Nephron (organoid): ENCODE data around the gene PTPRM.

Experiments used
- H3K27ac Mint-ChIP-seq, 3 experiments: 2 replicates each; pipeline ENCODE4 v1.8.0; 2020; ENCODE audit warnings: mixed read lengths in 3 of 3, mild to moderate bottlenecking in 2 of 3, moderate library complexity in 1 of 3
- H3K27me3 Mint-ChIP-seq: 2 replicates; pipeline ENCODE4 v1.8.0; 2021; ENCODE audit warnings: low read depth, mild to moderate bottlenecking, moderate library complexity, mixed read lengths
- H3K36me3 Mint-ChIP-seq: 2 replicates; pipeline ENCODE4 v1.8.0; 2020; ENCODE audit warnings: low read depth, mixed read lengths
- H3K4me1 Mint-ChIP-seq: 2 replicates; pipeline ENCODE4 v1.8.0; 2020; ENCODE audit warnings: mixed read lengths
- H3K4me3 Mint-ChIP-seq, 3 experiments: 2 replicates each; pipeline ENCODE4 v1.8.0; 2020; ENCODE audit warnings: mild to moderate bottlenecking in 3 of 3, mixed read lengths in 3 of 3, moderate library complexity in 2 of 3
- H3K9me3 Mint-ChIP-seq: 2 replicates; pipeline ENCODE4 v1.8.0; 2020; ENCODE audit warnings: mixed read lengths
- CTCF ChIP-seq, 3 experiments: fragments of 200-600 bp; sonication (generic); IDR thresholded peaks; one replicate each; pipeline ENCODE4 v1.5.0; 2021; ENCODE audit warnings: antibody characterized with exemption in 3 of 3; ENCODE audit not compliant: unreplicated experiment in 3 of 3

The PTPRM gene

GRCh38 chr18:7597500-7597899 is 30.4 kb downstream of the PTPRM start:
- H3K36me3 Mint-ChIP-seq: peaks cover 4% of the 10 kb centered on the region
- peaks cover 4% of the 10 kb centered on the region for H3K9me3 Mint-ChIP-seq
- no peak overlapping the region for H3K27ac Mint-ChIP-seq
- no peak overlapping the region for H3K4me3 Mint-ChIP-seq
- H3K27me3 Mint-ChIP-seq: no peaks in the 10 kb centered on the region
- no peak for TF ChIP-seq CTCF (IDR thresholded peaks at IDR 0.05; ENCODE audit: unreplicated experiment in 3 of 3)
- H3K4me1 Mint-ChIP-seq: no peaks in the 10 kb centered on the region

DNA sequence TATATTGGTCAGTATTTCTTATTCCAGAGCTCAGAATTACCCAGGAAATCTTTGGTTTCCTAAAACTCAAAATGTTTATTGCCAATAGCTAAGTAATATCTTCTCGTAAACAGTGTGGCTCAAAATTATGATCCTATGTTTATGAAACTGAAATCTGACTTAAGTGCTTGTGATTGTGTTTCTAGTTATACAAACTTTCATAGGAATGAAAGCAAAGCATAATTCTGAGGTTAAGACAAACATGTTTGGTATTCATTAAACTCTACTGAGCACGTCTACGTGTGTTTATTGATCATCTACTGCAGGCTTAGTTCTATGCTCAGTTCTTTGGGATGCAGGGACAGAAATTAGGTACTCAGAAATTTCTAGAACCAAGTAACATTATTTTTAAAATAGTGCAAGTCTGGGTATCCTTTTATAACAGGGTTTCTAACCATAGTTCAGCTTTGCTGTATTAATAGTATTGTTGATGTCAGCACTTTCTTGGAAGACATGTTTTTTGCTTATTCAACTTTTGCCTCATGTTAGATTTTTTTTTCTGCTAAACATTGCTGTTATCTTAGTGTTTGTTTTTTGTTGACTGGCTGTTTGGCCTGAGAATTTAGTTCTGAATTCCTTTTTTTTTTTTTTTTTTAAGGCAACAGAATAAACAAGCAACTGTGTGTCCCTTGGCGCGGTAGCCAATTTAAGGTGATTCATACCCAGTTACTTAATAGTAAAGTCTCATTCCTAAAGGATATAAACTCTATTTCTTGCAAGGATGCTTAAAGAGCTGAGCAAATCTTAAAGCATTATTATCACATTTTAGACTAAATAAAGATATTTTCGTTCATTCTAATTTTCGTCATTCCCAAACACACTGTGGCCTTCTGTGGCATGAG is 31.3 kb downstream of the PTPRM start:
- H3K27me3 Mint-ChIP-seq: peaks cover 1% of the 10 kb centered on the region

GRCh38 chr18:7600036-7600435 is 32.9 kb downstream of the PTPRM start:
- Mint-ChIP-seq H3K4me1 (peaks cover 20% of the 10 kb centered on the region), H3K9me3 (peaks cover 4% of the 10 kb centered on the region), H3K27me3 (peaks cover 7% of the 10 kb centered on the region), H3K4me3 (no peak overlapping the region), H3K36me3 (peaks cover 4% of the 10 kb centered on the region), H3K27ac (no peak overlapping the region)
- TF ChIP-seq CTCF (IDR thresholded peaks at IDR 0.05; ENCODE audit: unreplicated experiment in 3 of 3): no peak

More for the DNA sequence above, 31.3 kb downstream of the PTPRM start:
- peaks cover 4% of the 10 kb centered on the region for H3K9me3 Mint-ChIP-seq
- no peak overlapping the region for H3K4me3 Mint-ChIP-seq
- TF ChIP-seq CTCF (IDR thresholded peaks at IDR 0.05; ENCODE audit: unreplicated experiment in 3 of 3): no peak
- peaks cover 4% of the 10 kb centered on the region for H3K4me1 Mint-ChIP-seq
- no peak overlapping the region for H3K27ac Mint-ChIP-seq
- H3K36me3 Mint-ChIP-seq: peaks cover 4% of the 10 kb centered on the region

DNA sequence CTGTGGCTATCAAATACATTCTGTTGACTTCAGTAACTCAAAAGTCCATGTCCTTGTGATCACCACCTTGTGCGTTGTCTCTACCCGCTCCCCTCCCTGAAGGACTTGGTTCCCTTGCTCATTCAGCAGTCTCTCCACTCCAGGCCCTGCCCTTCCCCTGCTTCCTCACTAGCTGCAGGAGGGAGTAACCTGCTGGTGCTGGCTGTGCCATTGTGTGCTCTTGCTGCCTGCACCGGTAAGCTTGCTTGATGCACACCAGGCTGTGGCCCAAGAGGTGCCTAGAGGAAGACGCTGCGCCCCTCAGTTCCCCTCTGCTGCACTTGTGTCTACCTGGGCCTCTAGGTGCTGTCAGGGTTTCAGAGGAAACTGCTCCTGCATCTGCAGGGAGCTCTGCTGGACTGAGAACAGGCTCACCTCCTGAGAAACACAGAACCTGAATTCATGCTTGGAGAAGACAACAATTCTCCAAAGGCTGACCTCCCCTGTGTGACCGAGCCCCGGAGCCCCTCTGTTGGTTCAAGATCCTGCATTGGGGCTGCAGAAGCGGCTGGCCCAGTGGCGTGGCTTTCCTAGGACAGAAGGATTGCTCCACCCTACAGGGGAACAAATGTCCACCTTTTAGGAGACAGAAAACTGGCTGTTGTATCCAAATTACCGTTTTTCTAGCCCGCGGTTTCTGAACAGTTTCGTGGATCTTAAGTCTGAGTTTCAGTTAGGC is 33.6 kb downstream of the PTPRM start:
- no peak overlapping the region for H3K4me3 Mint-ChIP-seq
- TF ChIP-seq CTCF (IDR thresholded peaks at IDR 0.05; ENCODE audit: unreplicated experiment in 3 of 3): no peak
- H3K4me1 Mint-ChIP-seq: peaks cover 21% of the 10 kb centered on the region
- H3K27ac Mint-ChIP-seq: no peak overlapping the region
- peaks cover 7% of the 10 kb centered on the region for H3K27me3 Mint-ChIP-seq
- H3K36me3 Mint-ChIP-seq: peaks cover 4% of the 10 kb centered on the region
- H3K9me3 Mint-ChIP-seq: peaks cover 4% of the 10 kb centered on the region

DNA sequence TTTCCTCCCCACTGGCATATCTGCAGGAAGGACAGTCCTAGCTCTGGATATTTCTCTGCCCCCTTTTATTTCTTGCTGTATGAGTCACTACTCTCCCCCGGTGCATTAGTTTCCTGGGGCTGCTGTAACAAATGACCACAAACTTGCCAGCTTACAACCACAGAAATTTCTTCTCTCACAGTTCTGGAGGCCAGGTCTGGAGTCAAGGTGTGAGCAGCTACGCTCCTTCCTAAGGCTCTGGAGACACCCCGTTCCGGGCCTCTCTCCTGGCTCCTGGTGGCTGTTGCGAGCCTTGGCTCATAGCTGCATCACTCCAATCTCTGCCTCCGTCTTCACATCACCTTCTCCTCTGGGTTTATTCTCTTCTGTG is 34.1 kb downstream of the PTPRM start:
- Mint-ChIP-seq H3K4me1 (peaks cover 23% of the 10 kb centered on the region), H3K4me3 (no peak overlapping the region), H3K27ac (no peak overlapping the region), H3K27me3 (peaks cover 7% of the 10 kb centered on the region), H3K36me3 (peaks cover 4% of the 10 kb centered on the region), H3K9me3 (peaks cover 4% of the 10 kb centered on the region)
- TF ChIP-seq CTCF (IDR thresholded peaks at IDR 0.05; ENCODE audit: unreplicated experiment in 3 of 3): no peak
